Measurements from ENCODE around the gene TMEM175. TPM values are rescaled to one million over a fixed set of nuclear protein-coding genes. Genes with fewer than 3 reads are reported as not detected.
A peak's percentile ranks its signal among the peaks of the same experiment; 100 is the strongest.

Gene TMEM175
- total and polyA plus RNA-seq, 2 donors (not counting 1 experiment from before 2014, with no cell fraction given), result 44.4 to 432 TPM

GRCh38 chr4:931194-931959, 883 bp upstream of the TMEM175 start:
- intact Hi-C loops (cut with micrococcal nuclease), result loop anchor here (10.0 kb wide), 2 partner anchors 227 to 437 kb away; partner anchors contain the start of genes PCGF3, PIGG and ZNF721
- H2AFZ ChIP-seq (ENCODE audit: insufficient read depth, low read depth, low read length, poor library complexity, severe bottlenecking), result peak overlapping the region; percentile 82
- ATAC-seq (ENCODE audit: low read depth), result no peak

More at GRCh38 chr4:931194-931959, 883 bp upstream of the TMEM175 start:
- Histone ChIP-seq H3K27ac (ENCODE audit: low read length in 2 of 2) (peak overlapping the region; percentile 62 to 98), H3K4me2 (replicated peaks; ENCODE audit: low read depth, low read length, poor library complexity, severe bottlenecking) (peak overlapping the region; percentile 97), H3K79me2 (ENCODE audit: control insufficient read depth, insufficient read depth, low read length) (peaks cover 75% of the 10 kb centered on the region), H3K4me1 (ENCODE audit: control insufficient read depth in 2 of 2, insufficient read depth in 2 of 2, low read length in 2 of 2) (peaks cover 62% of the 10 kb centered on the region in 2 donors), H3K9ac (ENCODE audit: low read length) (peak overlapping the region; percentile 99), H3K4me3 (ENCODE audit: control extremely low read depth in 1 of 5, extremely low read depth in 1 of 5, insufficient read depth in 1 of 5, low read depth in 2 of 5, low read length in 4 of 5) (peak overlapping the region; percentile 62 to 99 (median 93)), H4K20me1 (ENCODE audit: control insufficient read depth, insufficient read depth, low read length, poor library complexity, severe bottlenecking) (peaks cover 45% of the 10 kb centered on the region), H3K36me3 (replicated peaks in 1 of 2; ENCODE audit: control extremely low read depth in 1 of 2, control insufficient read depth in 1 of 2, extremely low read depth in 1 of 2, insufficient read depth in 2 of 2, low read length in 1 of 2) (peaks cover 0 to 6% of the 10 kb centered on the region in 2 experiments), H3K27me3 (replicated peaks in 1 of 4; ENCODE audit: control extremely low read depth in 1 of 4, control insufficient read depth in 3 of 4, insufficient read depth in 4 of 4, low read length in 3 of 4) (no peaks in the 10 kb centered on the region), H3K9me3 (ENCODE audit: control extremely low read depth in 1 of 3, control insufficient read depth in 2 of 3, insufficient read depth in 1 of 3, low read length in 2 of 3) (no peaks in the 10 kb centered on the region)
- no peaks in the 10 kb centered on the region for H3K9me3 Mint-ChIP-seq (ENCODE audit: insufficient read depth)
- ChIA-PET CTCF (interaction anchor here (1.0 to 9.9 kb wide), 3 partner anchors 9 to 56 kb away, joined by 3 to 68 read pairs (median 11); partner anchors contain the start of gene IDUA), POLR2A (interaction anchor here (0.6 to 2.5 kb wide), 3 partner anchors 8 to 182 kb away, joined by 3 to 25 read pairs (median 8); partner anchors contain the start of genes IDUA and RNF212)
- WGBS (ENCODE audit: insufficient coverage), result 7% methylated on average over 28 of the region's 31 CpGs
- peaks cover 79% of the 10 kb centered on the region for H3K4me1 Mint-ChIP-seq
- DNase-seq, result peak; percentile 43
- no peaks in the 10 kb centered on the region for H3K27me3 Mint-ChIP-seq
- peak overlapping the region; percentile 96 for H3K27ac Mint-ChIP-seq
- no peak for TF ChIP-seq EZH2 (IDR thresholded peaks at IDR 0.05; ENCODE audit: borderline replicate concordance, insufficient read depth, low read depth, low read length, poor library complexity, severe bottlenecking)
- TF ChIP-seq, protein P1, sequence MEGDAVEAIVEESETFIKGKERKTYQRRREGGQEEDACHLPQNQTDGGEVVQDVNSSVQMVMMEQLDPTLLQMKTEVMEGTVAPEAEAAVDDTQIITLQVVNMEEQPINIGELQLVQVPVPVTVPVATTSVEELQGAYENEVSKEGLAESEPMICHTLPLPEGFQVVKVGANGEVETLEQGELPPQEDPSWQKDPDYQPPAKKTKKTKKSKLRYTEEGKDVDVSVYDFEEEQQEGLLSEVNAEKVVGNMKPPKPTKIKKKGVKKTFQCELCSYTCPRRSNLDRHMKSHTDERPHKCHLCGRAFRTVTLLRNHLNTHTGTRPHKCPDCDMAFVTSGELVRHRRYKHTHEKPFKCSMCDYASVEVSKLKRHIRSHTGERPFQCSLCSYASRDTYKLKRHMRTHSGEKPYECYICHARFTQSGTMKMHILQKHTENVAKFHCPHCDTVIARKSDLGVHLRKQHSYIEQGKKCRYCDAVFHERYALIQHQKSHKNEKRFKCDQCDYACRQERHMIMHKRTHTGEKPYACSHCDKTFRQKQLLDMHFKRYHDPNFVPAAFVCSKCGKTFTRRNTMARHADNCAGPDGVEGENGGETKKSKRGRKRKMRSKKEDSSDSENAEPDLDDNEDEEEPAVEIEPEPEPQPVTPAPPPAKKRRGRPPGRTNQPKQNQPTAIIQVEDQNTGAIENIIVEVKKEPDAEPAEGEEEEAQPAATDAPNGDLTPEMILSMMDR (IDR thresholded peaks at IDR 0.05), result no peak
- H3K4me3 Mint-ChIP-seq, result peak overlapping the region; percentile 91
